ENCODE results near the gene SNRNP27. TPM values are rescaled to one million over a fixed set of nuclear protein-coding genes. Genes with fewer than 3 reads are reported as not detected.
"Not testable (repeated sequence)": the region's sequence is repeated elsewhere in the genome, so short reads cannot be mapped to it uniquely, and the experiment has no call there.

SNRNP27 gene
- total RNA-seq, 2 donors from 2014 or later = 30.8 to 34.8 TPM

GRCh38 chr2:69948963-69949645 lies 55.3 kb downstream of the SNRNP27 start:
- Histone ChIP-seq H3K4me1 (peaks cover 5% of the 10 kb centered on the region), H3K27ac (no peak overlapping the region), H3K36me3 (no peaks in the 10 kb centered on the region), H3K9me3 (no peaks in the 10 kb centered on the region), H3K4me3 (no peak overlapping the region), H3K9ac (ENCODE audit: low read depth in 2 of 2, low read length in 2 of 2) (no peak overlapping the region), H3K27me3 (no peaks in the 10 kb centered on the region)
- DNase-seq = no peak
- TF ChIP-seq, protein P1, sequence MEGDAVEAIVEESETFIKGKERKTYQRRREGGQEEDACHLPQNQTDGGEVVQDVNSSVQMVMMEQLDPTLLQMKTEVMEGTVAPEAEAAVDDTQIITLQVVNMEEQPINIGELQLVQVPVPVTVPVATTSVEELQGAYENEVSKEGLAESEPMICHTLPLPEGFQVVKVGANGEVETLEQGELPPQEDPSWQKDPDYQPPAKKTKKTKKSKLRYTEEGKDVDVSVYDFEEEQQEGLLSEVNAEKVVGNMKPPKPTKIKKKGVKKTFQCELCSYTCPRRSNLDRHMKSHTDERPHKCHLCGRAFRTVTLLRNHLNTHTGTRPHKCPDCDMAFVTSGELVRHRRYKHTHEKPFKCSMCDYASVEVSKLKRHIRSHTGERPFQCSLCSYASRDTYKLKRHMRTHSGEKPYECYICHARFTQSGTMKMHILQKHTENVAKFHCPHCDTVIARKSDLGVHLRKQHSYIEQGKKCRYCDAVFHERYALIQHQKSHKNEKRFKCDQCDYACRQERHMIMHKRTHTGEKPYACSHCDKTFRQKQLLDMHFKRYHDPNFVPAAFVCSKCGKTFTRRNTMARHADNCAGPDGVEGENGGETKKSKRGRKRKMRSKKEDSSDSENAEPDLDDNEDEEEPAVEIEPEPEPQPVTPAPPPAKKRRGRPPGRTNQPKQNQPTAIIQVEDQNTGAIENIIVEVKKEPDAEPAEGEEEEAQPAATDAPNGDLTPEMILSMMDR (IDR thresholded peaks at IDR 0.05) = no peak
- intact Hi-C loops (cut with DNase I) = no loop called here

DNA sequence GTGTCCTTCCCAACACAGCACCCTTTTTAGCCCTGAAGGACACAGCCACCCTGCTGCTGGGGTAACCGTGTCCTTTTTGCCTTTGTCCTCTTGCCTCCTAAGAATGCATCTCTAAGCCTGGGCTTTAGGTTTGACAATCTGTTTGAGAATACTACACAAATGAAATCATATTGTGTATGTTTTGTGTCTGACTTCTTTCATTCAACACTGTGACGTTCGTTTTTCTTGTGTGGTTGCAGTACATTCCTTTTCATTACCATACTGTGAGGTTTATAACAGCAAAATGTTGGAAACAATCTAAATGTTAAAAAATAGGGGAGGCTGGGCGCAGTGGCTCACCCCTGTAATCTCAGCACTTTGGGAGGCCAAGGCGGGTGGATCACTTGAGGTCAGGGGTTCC lies 56.5 kb downstream of the SNRNP27 start:
- peaks cover 5% of the 10 kb centered on the region for H3K4me1 ChIP-seq
- no peak overlapping the region for H3K27ac ChIP-seq
- DNase-seq = no peak
- H3K9me3 ChIP-seq = no peaks in the 10 kb centered on the region
- no peak overlapping the region for H3K4me3 ChIP-seq
- TF ChIP-seq, protein P1 (IDR thresholded peaks at IDR 0.05) = no peak
- no peaks in the 10 kb centered on the region for H3K36me3 ChIP-seq
- intact Hi-C loops (cut with DNase I) = no loop called here
- no peak overlapping the region for H3K9ac ChIP-seq (ENCODE audit: low read depth in 2 of 2, low read length in 2 of 2)
- no peaks in the 10 kb centered on the region for H3K27me3 ChIP-seq

- DNase-seq; H3K27me3 ChIP-seq; intact Hi-C loops (cut with DNase I); H3K4me3 ChIP-seq; H3K4me1 ChIP-seq; H3K27ac ChIP-seq; H3K9me3 ChIP-seq; H3K36me3 ChIP-seq; H3K9ac ChIP-seq (ENCODE audit: low read depth in 2 of 2, low read length in 2 of 2): not testable (repeated sequence)
These were observed 56.9 kb downstream of the SNRNP27 start for GRCh38 chr2:69950671-69951070.

DNA sequence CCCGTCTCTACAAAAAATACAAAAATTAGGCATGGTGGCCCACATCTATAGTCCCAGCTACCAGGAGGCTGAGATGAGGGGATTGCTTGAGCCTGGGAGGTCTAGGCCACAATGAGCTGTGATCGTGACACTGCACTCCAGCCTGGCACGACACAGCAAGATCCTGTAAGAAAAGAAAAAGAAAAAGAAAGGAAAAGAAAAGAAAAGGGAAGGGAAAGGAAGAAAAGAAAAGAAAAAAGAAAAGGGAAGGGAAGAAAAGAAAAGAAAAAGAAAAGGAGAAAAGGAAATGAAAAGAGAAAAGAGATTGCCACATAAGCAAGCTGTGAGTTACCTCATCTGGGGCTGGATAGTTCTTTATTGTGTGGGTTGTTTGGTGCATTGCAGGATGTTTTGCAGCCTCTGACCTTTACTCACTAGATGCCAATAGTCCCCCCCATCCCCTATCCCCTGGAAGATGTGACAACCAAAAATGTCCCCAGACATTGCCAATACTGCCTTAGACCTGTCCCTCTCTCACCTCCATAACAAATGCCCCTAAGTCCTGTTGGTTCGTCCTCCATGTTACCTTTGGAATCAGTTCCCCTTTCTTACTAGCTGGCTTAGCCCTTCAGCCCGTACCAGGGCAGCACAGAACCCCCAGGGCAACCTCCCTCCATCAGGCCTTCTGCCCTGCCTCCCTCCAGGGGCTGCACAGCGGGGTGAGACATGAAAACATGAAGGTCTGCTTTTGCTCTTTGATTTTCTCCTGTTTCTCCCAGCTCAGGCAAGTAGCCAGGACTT lies 58.8 kb downstream of the SNRNP27 start:
- TF ChIP-seq, protein P1 (IDR thresholded peaks at IDR 0.05) = no peak
- intact Hi-C loops (cut with DNase I) = no loop called here
- no peak overlapping the region for H3K27ac ChIP-seq
- no peaks in the 10 kb centered on the region for H3K4me1 ChIP-seq
- no peak overlapping the region for H3K4me3 ChIP-seq
- H3K9me3 ChIP-seq = no peaks in the 10 kb centered on the region
- no peak overlapping the region for H3K9ac ChIP-seq (ENCODE audit: low read depth in 2 of 2, low read length in 2 of 2)
- no peaks in the 10 kb centered on the region for H3K36me3 ChIP-seq
- no peak for DNase-seq
- H3K27me3 ChIP-seq = no peaks in the 10 kb centered on the region

- Histone ChIP-seq H3K36me3 (no peaks in the 10 kb centered on the region), H3K27ac (no peak overlapping the region), H3K9me3 (no peaks in the 10 kb centered on the region)
These were observed 60.3 kb downstream of the SNRNP27 start for GRCh38 chr2:69954084-69954483.

More at GRCh38 chr2:69954084-69954483, 60.3 kb downstream of the SNRNP27 start:
- intact Hi-C loops (cut with DNase I) = no loop called here
- Histone ChIP-seq H3K27me3 (no peaks in the 10 kb centered on the region), H3K9ac (ENCODE audit: low read depth in 2 of 2, low read length in 2 of 2) (no peak overlapping the region), H3K4me1 (no peaks in the 10 kb centered on the region), H3K4me3 (no peak overlapping the region)
- DNase-seq = no peak
- TF ChIP-seq, protein P1 (IDR thresholded peaks at IDR 0.05) = no peak

Other genes with a start within 250 kb of the SNRNP27 start
- gene ANXA4, start 151.8 kb upstream of the SNRNP27 start, total RNA-seq = 100 to 1,000 TPM; 258 to 324 TPM
- 10 to 100 TPM; 20.3 to 20.4 TPM for gene GMCL1, start 64.3 kb upstream of the SNRNP27 start, total RNA-seq
- gene MXD1, start 21.2 kb downstream of the SNRNP27 start, total RNA-seq = 100 to 1,000 TPM in 1 of 2 donors, 10 to 100 TPM in 1; 57.8 to 200 TPM
- under 1 TPM; 0.40 to 0.82 TPM for gene ASPRV1, start 67.7 kb downstream of the SNRNP27 start, total RNA-seq
- gene PCBP1, start 193.5 kb downstream of the SNRNP27 start, total RNA-seq = 100 to 1,000 TPM; 348 to 401 TPM

Data from colonic mucosa (tissue), 4 donors.